ENCODE measurements around the gene MPRIP. TPM values are rescaled to one million over a fixed set of nuclear protein-coding genes. Genes with fewer than 3 reads are reported as not detected.

The MPRIP gene
- total RNA-seq, 1 experiment from 2014 or later, result 140 TPM

- TF ChIP-seq ZNF532 (CRISPR knock-in tag; IDR thresholded peaks at IDR 0.05; ENCODE audit: borderline replicate concordance) (no peak), FOXP4 (CRISPR knock-in tag; IDR thresholded peaks at IDR 0.05) (no peak), USF1 (CRISPR knock-in tag; IDR thresholded peaks at IDR 0.05) (no peak), ATF2 (CRISPR knock-in tag; IDR thresholded peaks at IDR 0.05; ENCODE audit: borderline replicate concordance, low read depth) (no peak), NR1H2 (CRISPR knock-in tag; IDR thresholded peaks at IDR 0.05) (no peak), ZNF671 (CRISPR knock-in tag; IDR thresholded peaks at IDR 0.05) (no peak), AFF4 (CRISPR knock-in tag; IDR thresholded peaks at IDR 0.05; ENCODE audit: borderline replicate concordance) (no peak), IRF2 (CRISPR knock-in tag; IDR thresholded peaks at IDR 0.05; ENCODE audit: borderline replicate concordance, low read depth) (no peak), ZNF512 (CRISPR knock-in tag; IDR thresholded peaks at IDR 0.05; ENCODE audit: borderline replicate concordance) (no peak), TEAD1 (CRISPR knock-in tag; IDR thresholded peaks at IDR 0.05) (no peak), ZNF416 (CRISPR knock-in tag; IDR thresholded peaks at IDR 0.05) (no peak), KAT7 (CRISPR knock-in tag; IDR thresholded peaks at IDR 0.05; ENCODE audit: borderline replicate concordance) (no peak)
These were observed 187.4 kb downstream of the MPRIP start (continued) for GRCh38 chr17:17229416-17230384.
